Sigmoid colon (tissue), 4 donors: Measurements from ENCODE around the gene CTIF.

Experiments
- CTCF ChIP-seq, 4 experiments: fragments of 450-650 bp in 3 of 4; fragments of 200-600 bp in 1 of 4; IDR thresholded peaks; one replicate each; pipeline ENCODE4 v1.5.1; 2016 to 2019; ENCODE audit warnings: antibody characterized with exemption in 4 of 4, mild to moderate bottlenecking in 3 of 4, moderate library complexity in 2 of 4
- EP300 ChIP-seq, 4 donors: sonication (generic); formaldehyde crosslinking; IDR thresholded peaks; one replicate each; pipeline ENCODE4 v1.6.1; 2017; ENCODE audit warnings: antibody characterized with exemption in 4 of 4
- POLR2AphosphoS5 ChIP-seq, 4 donors: sonication (generic); formaldehyde crosslinking; IDR thresholded peaks; one replicate each; pipeline ENCODE4 v1.6.1; 2017; ENCODE audit warnings: antibody characterized with exemption in 4 of 4

DNA sequence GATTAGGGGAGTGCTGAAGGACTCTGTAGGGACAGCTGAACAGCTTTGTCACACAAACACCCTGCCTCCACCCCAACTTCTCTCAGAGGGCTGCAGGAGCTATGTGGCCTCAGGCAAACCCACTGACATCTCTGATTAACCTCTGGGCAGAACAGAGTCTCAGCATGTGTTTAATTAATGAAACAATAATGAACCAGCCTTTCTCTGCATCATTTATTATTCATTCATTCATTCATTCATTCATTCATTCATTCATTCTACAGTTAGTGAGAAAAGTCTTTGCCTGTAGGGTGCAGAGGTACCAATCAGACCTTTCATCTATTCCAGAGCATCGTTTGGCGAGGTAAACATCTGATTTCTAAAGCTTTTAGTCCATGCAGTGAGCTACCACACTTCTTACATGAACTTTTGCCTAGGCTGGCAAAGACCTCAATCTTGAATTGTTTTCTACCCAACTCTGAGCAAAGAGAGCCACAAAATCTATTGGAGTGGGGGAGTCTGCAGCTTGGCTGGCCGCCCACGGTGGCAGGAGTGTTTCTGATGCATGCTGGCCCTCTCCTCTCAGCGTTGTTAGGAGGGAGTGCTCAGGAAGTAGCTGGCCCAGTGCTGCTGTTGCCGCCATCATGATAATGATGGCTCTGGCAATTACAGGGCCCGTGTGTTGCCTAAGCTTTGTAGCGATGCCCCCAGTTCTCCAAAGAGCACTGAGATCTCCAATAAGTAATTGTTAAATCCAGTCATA lies 213.1 kb downstream of the CTIF start:
- TF ChIP-seq EP300 (IDR thresholded peaks at IDR 0.05) (no peak), CTCF (IDR thresholded peaks at IDR 0.05) (no peak), POLR2AphosphoS5 (IDR thresholded peaks at IDR 0.05) (no peak)
